ENCODE results near the gene DECR2.
"Not testable (repeated sequence)": the region's sequence is repeated elsewhere in the genome, so short reads cannot be mapped to it uniquely, and the experiment has no call there.

DECR2 gene

GRCh38 chr16:398561-399339, 2.9 kb upstream of the DECR2 start:
- DNase-seq = no peak

DNA sequence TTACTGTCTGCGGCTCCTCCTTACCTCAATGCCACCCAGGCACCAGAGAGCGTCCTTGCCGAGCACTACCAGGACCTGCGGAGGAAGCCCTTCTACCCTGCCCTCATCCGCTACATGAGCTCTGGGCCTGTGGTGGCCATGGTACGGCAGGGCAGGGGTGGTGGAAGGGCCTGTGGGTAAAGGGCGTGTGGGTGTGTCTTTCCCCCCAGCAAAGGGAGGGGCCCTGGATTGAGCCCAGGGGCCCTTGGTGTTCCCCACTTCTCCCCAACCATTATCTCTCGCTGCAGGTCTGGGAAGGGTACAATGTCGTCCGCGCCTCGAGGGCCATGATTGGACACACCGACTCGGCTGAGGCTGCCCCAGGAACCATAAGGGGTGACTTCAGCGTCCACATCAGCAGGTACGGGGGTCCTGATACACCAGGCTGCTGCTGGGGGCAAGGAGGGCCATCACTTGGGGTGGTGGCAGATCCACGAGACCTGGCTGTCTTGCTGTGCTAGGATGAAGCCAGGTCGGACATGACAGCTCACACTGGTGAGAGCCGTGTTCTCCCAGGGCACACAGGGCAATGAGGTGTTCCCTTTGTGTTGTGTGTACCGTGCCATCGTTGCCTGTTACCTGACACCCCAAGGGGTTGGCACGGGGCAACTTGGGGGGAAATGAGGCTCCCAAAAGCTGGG, 2.2 kb upstream of the DECR2 start:
- DNase-seq = no peak

DNA sequence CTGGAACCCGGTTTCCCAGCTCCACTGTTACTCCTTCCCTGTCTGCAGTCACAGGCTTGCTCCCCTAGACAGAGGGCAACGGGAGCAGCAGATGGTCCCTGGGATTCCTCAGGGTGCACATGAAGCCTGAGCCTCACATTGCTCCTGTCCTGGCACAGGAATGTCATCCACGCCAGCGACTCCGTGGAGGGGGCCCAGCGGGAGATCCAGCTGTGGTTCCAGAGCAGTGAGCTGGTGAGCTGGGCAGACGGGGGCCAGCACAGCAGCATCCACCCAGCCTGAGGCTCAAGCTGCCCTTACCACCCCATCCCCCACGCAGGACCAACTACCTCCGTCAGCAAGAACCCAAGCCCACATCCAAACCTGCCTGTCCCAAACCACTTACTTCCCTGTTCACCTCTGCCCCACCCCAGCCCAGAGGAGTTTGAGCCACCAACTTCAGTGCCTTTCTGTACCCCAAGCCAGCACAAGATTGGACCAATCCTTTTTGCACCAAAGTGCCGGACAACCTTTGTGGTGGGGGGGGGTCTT, 1.6 kb upstream of the DECR2 start:
- DNase-seq = no peak

GRCh38 chr16:404971-405486, 3.3 kb downstream of the DECR2 start:
- DNase-seq = no peak

DNA sequence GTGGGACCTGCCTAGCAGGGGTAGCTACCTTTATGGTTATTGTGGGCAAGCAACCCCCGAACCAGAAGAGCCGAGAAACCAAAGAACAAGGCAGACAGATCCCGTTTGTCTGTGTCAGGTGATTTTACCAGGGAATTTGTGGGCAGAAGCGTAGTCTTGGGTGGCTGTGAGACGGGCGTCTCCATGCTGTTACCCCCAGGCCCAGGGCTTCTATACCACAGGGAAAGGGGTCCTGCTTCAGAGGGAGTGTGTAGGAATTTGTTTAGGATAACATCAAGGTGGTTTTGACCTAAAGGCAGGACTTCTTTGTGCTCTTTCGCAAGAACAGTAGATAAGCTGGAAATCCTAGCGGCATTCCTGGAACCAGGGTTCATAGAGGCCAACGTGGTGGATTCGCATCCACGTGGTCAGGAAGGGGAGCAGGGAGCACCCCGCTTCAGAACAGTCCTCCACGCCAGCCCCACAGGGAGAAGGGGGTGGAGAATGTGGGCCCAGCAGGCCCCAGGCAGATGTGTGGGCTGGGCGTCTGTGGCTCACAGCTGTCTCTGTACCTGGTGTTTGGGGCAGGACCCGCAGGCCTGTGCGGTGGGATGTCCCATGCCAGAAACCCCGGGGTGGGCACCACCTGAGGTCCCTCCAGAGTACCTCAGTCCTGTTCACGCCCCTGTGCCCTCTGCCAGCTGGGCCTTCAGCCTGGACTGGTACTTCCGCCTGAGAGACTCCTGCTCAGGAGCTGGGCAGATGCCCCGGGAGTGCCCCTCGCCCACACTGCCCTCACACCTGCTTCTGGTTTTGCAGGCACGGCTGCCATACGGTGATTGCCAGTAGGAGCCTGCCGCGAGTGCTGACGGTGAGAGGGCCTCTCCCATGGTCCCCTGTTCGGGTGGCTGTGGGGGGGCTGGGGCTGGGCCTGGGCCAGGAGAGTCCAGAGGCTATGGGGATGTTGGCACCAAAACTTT, 4.1 kb downstream of the DECR2 start:
- no peak for DNase-seq

- DNase-seq = no peak
Observed at GRCh38 chr16:407253-407652, 5.6 kb downstream of the DECR2 start.

DNA sequence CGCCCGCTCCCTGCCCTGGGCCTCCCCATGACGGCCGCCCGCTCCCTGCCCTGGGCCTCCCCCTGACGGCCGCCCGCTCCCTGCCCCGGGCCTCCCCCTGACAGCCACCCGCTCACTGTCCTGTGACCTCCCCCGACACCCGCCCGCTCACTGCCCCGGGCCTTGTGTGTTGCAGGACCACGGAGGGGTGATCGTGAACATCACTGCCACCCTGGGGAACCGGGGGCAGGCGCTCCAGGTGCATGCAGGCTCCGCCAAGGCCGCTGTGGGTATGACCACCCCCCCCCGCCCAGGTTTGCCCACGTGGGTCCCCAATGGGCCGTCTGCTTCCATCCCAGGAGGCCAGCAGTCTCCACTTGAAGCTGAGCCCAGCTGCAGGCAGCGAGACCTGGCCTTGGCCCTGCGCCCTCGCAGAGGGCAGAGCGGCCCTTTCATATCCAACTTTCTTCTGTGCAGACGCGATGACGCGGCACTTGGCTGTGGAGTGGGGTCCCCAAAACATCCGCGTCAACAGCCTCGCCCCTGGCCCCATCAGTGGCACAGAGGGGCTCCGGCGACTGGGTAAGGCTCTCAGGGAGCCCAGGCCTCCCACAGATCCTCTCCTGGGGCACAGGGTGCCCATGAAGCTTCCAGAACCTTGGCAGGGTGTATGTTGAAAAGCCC, 9.0 kb downstream of the DECR2 start:
- no peak for DNase-seq

- no peak for DNase-seq
Observed at GRCh38 chr16:411576-412265, 10.0 kb downstream of the DECR2 start.

DNA sequence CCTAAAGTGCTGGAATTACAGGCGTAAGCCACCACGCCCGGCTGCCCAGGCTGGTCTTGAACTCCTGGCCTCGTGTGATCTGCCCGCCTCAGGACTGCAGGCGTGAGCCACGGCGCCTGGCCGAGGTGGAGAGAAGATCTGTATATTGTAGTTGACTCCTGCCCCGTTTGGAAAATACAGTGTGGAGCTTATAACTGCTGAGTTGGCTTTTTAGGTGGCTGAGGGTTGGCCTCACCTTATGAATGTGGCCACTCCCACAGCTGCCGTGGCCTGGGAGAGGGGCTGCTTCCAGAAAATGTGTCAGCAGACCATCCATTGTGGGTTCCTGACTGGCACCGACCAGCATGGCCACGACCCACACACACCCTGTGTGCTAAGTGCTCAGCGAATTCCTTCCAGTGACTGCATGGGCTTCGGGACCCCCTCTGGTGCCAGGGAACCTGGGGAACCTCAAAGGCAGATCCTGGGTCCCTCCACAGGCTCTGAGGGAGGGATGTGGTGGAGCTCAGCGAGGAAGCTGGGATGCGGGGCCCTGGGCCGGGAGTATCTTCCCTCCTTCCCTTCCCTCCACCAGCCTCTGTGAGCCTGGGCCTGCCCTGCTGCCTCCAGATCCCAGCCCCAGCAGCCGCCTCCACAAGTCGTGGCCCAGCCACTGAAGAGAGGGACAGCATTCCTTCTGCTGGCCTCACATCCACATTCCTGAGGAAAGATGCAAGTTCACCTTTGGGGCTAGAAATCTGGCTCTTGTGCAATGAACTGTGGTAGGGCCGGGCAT, 12.9 kb downstream of the DECR2 start:
- DNase-seq = no peak

DNA sequence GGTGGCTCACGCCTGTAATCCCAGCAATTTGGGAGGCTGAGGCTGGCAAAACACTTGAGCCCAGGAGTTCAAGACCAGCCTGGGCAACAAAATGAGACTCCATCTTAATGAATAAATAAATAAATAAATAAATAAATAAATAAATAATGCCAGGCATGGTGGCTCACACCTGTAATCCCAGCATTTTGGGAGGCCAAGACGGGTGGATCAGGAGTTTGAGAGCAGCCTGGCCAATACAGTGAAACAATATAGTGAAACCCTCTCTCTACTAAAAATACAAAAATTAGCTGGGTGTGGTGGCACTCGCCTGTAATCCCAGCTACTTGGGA, 13.4 kb downstream of the DECR2 start:
- DNase-seq = not testable (repeated sequence)

- DNase-seq = not testable (repeated sequence)
Observed at GRCh38 chr16:422179-422578, 20.5 kb downstream of the DECR2 start.

- peak in 51 of 58 donors; percentile 26 to 87 (median 58) for DNase-seq
Observed at GRCh38 chr16:424033-424622, 22.4 kb downstream of the DECR2 start.

GRCh38 chr16:424623-425081, 23.0 kb downstream of the DECR2 start:
- DNase-seq = peak in 26 of 58 donors; percentile 27 to 70 (median 52)

- peak; percentile 38 to 92 (median 82) for DNase-seq
Observed at GRCh38 chr16:425082-425718, 23.5 kb downstream of the DECR2 start, which contains the start of gene RAB11FIP3. TSS of gene RAB11FIP3 (plus strand) at chr16:425649. CDS start at chr16:426007, 358 bp downstream.

DNA sequence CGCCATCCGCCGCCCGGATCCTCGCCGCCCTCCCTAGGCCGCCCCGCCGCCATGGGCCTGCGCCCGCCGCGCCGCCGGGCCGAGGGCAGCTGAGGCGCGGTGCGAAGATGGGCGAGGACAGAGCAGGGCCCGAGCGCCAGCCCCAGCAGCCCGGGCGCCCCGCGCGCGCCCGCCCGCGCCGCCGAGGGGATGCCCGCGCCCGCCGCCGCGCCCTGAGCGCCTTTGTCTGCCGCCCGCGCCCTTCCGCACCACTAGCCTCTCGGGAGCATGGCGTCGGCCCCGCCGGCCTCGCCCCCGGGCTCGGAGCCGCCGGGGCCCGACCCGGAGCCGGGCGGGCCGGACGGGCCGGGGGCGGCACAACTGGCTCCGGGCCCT, 24.0 kb downstream of the DECR2 start:
- DNase-seq = peak in 1 of 58 donors; percentile 42

- peak in 1 of 58 donors; percentile 22 for DNase-seq
Observed at GRCh38 chr16:426115-426905, 24.6 kb downstream of the DECR2 start.

DNA sequence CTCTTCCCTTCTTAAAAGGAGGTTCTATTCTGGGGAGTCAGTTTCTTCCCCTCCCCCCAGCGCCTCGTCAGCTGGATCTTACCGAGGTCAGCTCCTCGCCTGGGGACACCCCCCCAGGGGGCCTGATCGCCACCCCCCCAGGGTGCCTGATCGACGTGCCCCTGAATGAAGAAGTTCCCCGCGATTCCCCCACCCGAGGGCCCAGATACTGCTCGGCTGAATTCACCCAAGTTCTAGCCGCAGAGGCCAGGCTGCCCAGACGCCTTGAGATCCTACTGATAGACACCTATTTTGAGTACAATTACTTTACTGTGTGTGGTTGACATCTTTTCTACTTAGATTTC, 25.2 kb downstream of the DECR2 start:
- DNase-seq = peak in 8 of 58 donors; percentile 4 to 25 (median 20)
